HG03095 (cell line): ENCODE measurements around the gene OR1F1.
"Not testable (repeated sequence)": the region's sequence is repeated elsewhere in the genome, so short reads cannot be mapped to it uniquely, and the experiment has no call there.

Experiments
- ATAC-seq: cut with Tn5 transposase; IDR thresholded peaks from one replicate; pipeline ENCODE4 v1.9.1; 2021; ENCODE audit warnings: moderate library complexity; ENCODE audit not compliant: unreplicated experiment

The OR1F1 gene

DNA sequence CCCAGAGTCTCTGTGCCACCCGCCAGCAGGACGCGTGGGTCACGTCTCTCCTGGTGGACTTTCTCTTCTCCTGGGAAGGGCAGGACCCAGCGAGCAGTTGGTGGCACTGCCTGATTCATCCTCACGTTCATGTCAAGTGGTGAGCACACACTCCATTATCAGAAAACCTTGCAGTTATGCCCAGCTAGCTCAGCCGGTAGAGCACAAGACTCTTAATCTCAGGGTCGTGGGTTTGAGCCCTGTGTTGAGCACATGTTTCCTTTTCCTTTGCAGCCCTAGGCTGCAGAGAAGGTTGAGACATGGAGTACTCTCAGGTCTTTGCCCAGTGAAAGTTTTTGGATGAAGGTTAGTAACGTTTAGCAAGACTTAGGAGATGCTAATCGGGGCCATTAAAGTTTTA lies 8.0 kb downstream of the OR1F1 start:
- no peak for ATAC-seq

DNA sequence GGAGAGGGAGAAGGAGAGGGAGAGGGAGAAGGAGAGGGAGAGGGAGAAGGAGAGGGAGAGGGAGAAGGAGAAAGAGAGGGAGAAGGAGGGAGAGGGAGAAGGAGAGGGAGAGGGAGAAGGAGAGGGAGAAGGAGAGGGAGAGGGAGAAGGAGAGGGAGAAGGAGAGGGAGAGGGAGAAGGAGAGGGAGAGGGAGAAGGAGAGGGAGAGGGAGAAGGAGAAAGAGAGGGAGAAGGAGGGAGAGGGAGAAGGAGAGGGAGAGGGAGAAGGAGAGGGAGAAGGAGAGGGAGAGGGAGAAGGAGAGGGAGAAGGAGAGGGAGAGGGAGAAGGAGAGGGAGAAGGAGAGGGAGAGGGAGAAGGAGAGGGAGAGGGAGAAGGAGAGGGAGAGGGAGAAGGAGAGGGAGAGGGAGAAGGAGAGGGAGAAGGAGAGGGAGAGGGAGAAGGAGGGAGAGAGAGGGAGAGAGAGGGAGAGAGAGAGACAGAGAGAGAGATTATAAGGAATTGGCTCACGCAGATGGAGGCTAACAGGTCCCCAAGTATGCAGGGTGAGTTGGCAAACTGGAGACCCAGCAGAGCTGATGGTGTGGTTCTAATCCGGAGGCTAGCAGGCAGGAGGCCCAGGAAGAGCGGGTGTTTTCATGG lies 9.8 kb downstream of the OR1F1 start:
- ATAC-seq, result not testable (repeated sequence)

DNA sequence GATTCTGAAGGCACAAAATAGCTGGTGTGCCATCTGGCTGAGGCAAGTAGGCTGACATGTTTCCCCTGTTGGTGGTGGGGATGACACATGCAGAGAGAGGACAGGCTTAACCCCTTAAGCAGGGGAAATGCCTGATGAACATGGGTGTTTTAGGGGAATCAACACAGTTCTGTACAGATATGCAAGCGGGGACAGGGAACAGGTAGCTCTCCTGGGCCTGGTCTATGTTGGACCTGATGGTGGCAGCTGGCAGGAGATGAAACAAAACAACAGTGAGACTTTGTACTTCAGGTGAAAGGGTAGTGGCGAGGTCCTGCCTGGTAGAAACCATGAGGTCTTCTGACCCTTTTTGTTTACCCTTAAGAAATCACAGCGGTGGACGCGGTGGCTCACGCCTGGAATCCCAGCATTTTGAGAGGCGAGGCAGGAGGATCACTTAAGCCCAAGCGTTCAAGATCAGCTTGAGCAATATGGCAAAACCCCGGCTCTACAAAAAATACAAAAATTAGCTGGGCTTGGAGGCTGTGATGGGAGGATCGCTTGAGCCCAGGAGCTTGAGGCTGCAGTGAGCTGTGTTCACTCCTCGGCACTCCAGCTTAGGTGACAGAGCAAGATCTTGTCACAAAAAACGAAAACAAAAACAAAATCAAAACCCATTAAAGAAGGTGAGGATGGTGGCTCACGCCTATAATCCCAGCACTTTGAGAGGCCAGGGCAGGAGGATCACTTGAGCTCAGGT lies 10.5 kb downstream of the OR1F1 start:
- no peak for ATAC-seq

DNA sequence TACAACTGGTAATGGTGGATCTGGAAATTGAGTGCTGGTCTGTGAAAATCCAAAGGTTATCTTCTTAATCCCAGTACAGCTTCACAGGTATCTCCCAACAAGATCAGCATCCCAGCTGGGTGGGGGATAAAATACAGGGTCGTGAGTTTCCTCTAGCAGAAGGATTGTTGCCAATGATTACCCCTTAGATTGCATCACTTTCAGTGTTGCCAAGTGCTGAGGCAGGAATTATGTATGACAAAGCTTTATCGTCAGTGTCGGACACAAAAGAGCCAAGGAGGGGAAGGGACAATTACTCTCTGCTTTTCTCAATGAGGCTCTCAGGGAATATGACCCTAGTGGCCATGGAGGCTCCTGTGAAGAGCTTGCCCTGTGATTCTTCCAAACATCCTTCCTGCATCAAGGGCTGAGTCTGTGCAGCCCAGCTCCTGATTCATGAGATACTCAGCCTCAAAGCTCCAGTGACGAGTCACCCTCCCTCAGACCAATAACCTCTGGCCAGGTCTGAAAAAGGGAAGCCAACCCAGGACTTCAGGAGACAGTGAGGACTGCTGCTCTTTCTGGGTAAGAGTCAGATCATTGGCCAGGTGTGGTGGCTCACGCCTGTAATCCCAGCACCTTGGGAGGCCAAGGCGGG lies 15.0 kb downstream of the OR1F1 start:
- ATAC-seq, result no peak

DNA sequence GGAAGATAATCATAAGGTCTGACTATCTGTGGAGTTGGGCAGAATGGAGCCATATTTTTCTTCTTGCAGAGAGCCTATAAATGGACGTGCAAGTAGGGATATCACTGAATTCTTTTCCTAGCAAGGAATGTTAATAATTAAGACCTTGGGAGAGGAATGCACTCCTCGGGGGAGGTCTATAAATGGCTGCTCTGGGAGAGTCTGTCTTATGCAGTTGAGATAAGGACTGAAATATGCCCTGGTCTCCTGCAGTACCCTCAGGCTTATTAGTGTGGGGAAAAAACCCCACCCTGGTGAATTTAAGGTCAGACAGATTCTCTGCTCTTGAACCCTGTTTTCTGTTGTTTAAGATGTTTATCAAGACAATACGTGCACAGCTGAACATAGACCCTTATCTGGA lies 17.9 kb downstream of the OR1F1 start:
- not testable (repeated sequence) for ATAC-seq

DNA sequence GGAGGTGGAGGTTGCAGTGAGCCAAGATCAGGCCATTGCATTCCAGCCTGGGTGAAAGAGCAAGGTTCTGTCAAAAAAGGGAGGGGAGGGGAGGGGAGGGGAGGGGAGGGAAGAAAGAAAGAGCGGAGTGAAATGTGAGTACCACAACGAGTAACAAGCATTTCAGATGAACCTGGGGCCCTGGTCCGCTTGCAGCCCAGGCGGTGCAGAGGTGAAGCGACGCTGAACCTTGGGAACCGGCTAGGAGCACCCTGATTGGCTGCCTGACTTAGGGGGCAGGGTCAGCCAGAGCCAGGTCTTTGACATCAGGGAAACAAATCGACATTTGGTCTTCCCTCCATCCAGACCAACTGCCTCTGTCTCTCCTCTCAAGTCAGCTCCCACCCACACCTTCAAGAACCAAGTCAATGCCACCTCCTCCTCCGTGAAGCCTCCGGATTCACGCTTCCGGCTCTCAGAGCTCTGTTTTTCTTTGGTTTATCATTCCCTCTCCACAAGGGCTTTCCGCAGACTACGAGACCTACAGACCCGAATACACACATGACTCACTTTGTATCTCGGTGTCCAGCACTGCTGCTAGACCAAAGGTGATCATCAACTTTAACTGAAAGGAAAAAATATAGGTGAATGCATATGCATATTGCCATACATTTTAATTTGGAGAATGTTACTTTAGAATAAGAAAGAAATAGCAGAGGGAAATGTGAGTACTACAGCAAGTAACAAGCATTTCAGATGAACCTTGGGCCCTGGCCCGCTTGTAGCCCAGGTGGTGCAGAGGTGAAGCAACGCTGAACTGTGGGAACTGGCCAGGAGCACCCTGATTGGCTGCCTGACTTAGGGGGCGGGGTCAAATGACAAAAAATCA lies 19.3 kb downstream of the OR1F1 start:
- no peak for ATAC-seq

DNA sequence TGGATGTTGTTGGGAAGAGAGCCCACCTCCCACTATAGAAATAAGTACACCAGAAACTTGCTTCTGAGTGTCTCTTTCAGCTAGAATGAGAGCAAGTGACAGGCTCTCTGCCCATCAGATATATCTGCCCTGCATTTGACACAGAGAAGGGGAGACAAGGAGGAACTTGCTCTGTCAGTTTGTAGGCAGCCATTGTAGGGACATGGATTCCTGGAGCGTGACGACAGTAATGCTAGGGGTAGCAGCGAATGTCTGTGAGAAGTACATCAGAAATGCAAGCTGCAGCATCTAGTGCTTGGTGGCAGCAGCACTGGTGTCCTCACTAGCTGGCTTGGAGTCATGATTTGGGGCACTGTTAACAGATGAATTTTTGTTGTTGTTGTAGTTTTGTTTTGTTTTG lies 24.0 kb downstream of the OR1F1 start:
- ATAC-seq, result no peak

DNA sequence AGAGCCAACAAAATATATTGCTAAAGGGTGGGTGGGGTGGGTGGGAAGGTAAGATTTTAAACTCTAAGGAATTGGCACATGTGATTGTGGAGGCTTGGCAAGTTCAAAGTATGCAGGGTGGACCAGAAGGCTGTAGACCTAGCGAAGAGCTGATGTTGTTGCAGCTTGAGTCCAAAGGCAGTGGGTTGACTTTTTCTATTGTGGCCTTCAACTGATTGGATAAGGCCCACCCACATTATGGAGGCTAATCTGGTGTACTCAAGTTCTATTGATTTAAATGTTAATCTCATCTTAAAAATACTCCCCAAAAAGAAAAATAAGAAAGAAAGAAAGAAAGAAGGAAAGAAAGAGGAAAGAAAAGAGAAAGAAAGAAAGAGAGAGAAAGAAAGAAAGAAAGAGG lies 24.6 kb downstream of the OR1F1 start:
- ATAC-seq, result no peak

DNA sequence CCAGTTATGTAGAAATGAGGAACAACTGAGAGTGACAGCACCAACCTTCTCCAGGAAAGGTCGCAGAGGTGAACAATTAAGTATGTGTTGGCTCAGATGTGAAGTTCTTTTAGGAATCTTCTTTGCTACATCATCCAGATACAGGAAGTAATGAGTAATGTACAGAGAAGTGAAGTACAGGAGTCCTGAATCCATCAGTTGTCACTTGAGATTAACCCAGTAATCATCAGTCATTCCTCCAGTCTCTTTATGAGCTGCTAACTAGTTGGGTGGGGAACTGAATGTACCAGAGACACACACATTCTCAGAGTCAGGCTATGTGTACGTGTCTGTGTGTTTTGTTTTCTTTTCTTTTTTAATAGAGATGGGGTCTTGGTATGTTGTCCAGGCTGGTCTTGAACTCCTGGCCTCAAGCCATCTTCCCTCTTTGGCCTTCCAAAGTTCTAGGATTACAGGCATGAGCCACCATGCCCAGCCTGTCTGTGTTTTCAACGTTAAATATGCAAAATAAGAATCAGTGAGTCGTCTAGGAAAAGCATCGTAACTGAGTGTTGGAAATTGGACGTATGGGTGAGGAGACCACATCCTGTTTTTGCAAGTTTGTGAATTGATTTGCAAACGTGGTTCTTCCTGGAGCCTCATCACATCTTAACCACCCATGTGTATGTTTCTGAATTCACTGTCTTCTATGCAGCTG lies 27.0 kb downstream of the OR1F1 start:
- no peak for ATAC-seq

DNA sequence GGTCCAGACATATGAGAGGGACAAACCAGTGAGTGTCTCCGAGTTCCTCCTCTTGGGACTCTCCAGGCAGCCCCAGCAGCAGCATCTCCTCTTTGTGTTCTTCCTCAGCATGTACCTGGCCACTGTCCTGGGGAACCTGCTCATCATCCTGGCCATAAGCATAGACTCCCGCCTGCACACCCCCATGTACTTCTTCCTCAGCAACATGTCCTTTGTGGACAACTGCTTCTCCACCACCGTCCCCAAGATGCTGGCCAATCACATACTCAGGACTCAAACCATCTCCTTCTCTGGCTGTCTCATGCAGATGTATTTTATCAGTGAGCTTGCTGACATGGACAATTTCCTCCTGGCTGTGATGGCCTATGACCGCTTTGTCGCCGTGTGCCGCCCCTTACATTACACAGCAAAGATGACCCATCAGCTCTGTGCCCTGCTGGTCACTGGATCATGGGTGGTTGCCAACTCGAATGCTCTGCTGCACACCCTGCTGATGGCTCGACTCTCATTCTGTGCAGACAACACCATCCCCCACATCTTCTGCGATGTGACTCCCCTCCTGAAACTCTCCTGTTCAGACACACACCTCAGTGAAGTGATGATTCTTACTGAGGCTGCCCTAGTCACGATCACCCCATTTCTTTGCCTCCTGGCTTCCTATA lies 27.7 kb downstream of the OR1F1 start:
- ATAC-seq, result no peak

DNA sequence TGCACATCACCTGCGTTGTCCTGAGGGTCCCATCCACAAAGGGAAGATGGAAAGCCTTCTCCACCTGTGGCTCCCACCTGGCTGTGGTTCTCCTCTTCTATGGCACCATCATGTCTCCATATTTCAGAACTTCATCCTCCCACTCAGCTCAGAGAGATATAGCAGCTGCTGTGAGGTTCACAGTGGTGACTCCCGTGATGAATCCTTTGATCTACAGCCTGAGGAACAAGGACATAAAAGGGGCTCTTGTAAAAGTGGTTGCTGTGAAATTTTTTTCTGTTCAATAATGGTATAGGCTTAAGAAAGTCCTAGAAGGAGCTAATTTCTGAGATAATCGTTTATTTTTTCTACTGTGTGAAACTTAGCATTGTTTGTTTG lies 28.2 kb downstream of the OR1F1 start:
- no peak for ATAC-seq

DNA sequence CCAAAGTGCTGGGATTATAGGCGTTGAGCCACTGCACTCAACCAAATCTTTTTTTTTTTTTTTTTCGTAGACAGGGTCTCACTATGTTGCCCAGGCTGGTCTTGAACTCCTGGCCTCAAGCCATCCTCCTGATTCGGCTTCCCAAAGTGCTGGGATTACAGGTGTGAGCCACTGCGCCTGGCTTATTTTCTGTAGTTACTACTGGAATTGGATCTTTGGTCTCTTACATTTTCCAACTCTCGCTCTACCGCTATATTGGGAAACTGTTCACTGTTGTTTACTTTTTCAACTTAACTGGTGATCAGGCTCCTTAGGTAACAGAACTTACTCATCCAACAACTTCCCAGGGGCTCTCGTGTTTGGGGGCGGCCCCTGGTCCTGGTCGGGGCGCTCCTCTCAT lies 32.8 kb downstream of the OR1F1 start:
- no peak for ATAC-seq

DNA sequence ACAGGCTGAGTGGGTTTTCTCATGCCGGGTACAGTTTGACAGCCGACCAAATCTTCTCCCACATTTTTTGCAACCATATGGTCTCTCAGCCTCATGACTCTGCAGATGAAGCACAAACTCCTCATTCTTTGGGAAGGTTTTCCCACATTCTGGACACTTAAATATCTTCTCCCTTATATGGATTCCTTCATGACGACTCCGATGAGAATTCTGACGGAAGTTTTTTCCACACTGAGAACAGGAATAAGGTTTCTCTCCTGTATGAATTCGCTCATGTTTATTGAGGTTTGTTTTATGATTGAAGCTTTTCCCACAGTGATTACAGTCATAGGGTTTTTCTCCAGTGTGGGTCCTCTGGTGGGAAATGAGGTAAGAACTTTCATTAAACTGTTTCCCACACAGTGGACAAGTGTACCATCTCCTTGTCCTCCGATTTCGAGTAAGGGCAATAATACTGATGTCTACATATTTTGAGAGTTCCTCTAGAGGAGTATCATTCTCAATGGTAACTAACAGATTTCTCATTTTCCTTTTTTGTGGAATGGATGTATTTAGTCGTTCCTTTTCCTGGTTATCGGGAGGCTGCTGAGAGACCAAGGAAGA lies 36.0 kb downstream of the OR1F1 start:
- no peak for ATAC-seq

DNA sequence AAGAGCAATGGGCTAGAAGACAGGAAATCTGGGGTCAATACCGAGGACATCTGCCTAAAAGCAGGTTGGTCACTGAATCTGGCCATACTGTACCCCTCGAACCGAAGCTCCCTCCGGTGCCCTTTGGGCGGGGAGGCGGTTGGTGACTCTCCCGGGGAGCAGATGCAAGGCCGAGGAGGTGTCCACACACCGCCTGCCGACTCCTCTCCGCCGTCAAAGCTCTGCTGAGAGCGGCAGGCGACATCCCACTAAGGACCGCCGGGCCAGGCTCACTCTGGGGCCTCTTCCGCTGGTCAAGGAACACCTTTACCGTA lies 46.5 kb downstream of the OR1F1 start:
- ATAC-seq, result no peak

DNA sequence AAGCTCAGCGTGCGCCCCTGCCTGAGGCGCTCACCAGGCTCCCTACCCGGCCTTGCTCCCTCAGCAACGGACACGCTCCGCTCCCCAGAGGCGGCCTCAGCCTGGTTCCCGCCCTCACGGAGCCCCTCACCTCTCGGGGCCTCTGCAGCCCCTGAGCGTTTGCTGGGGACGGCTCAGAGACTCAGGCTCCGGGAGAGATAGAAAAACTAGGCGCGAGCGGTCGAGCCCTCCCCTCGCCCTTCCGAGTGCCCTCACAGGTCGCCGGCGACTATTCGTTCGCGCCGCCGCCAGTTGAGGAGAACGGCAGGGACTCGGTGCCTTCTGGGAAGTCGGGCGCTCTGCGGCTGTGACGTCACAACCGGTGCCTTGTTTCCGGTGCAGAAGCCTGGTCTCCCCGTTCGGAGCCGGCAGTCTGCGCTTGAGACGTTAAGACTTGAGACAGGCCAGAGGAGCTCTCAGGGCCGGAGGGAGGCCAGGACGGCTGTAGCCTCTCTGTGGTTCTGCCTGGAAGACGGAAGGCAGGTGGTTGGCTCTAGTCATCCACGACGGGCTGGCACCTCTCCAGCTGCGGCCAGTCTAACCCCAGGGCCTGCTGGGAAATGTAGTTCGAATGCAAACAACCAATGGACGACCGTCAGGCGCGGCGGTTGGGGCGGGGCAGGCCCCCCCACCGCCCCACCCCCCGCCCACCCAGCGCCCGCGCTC lies 47.0 kb downstream of the OR1F1 start, which contains the start of gene ZNF200:
ZNF200 (minus strand) TSS at position 302 of the 705 bp plus-strand sequence. CDS start 1,403 bp downstream, outside the sequence.
- peak; percentile 89 for ATAC-seq

DNA sequence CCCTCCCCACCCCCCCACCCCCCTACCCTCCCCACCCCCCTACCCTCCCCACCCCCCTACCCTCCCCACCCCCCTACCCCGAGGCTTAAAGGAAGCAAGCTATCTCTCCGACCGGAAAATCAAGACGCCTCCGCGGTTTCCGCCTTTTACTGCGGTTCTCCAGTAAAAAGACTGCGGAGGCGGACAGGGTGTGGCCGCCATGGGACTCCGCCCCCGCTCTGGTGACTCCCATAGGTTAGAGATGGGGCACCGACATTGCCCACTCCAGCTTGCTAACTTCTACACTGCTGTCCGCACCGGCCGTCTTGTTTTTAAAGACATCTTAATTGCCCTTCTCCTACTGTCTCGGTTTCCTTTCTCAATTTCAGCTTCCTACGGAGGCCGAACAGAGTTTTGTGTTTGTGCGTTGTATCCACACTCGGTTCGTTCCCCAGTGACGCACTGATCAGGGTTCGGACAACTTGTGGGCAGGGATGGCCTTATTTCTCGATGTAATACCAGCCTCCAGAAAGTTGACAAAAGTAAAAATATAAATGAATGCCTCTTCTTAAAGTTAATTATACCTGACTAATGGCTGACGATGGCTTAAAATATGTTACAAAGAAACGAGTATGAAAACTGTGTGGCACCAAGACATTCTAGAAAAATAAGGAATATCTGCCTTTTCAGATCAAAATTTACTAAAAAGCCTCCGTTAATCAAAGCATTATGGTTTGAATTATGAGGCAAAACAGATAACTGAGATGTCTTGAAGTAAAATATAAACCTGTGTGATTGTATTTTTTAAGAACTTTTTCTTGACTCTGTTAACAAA lies 48.1 kb downstream of the OR1F1 start:
- no peak for ATAC-seq

DNA sequence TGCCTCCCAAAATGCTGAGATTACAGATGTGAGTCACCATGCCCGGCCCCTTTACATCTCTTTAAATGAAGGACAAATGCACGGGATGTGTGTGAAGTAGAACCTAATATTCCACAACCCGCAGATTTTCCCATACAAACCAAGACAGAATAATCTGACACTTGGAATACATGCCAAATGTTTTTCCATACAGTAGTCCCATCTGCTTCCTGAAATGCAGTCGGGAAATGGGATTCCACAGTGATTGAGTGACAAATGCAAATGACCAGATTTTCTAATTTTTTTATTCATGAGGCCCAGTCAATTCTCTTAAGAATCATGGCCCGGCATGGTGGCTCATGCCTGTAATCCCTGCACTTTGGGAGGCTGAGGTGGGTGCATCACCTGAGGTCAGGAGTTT lies 53.8 kb downstream of the OR1F1 start:
- ATAC-seq, result no peak

DNA sequence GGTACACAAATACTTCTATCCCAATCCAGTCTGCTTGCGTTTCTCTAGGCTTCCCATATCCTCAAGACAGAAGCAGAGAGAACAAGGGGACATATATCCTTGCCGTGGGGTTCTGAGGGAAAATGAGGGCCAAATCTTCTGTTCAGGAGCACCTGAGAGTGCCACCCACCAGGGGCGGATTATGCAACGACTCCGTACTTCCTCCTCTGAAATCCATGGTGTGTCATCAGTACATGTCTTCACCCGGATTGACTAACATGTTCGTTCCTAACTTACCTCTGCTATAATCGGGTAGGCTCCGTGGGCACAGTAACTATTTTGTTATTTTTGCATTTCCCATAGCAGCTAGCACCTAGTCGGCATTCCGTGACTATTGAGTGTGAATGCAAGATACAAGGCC lies 54.7 kb downstream of the OR1F1 start:
- ATAC-seq, result no peak
